Natural killer cell (primary cell): Measurements from ENCODE around the gene TIPRL. TPM values are rescaled to one million over a fixed set of nuclear protein-coding genes. Genes with fewer than 3 reads are reported as not detected.
A peak's percentile ranks its signal among the peaks of the same experiment; 100 is the strongest.

Experiments
- ATAC-seq, 3 donors: fragments of 150-1000 bp in 2 of 3; fragments of 200-7000 bp in 1 of 3; cut with Tn5 transposase; 1 replicate in 1 of 3; 2 replicates in 2 of 3; pipeline ENCODE4 v1.10.0; 2021; ENCODE audit warnings: mild to moderate bottlenecking in 2 of 3, moderate library complexity in 2 of 3
- DNase-seq, 2 donors: peaks; one replicate each; pipeline versions ENCODE4 v3.0.0 to v3.0.0-alpha.2; 2013 to 2021; ENCODE audit warnings: mixed read lengths in 1 of 2
- H3K27ac ChIP-seq: one replicate; pipeline ENCODE4 v1.5.1; 2013; ENCODE audit warnings: mild to moderate bottlenecking, low read length
- H3K27me3 ChIP-seq: one replicate; pipeline ENCODE4 v1.6.1; 2013; ENCODE audit warnings: low read length; ENCODE audit not compliant: control insufficient read depth, insufficient read depth
- H3K36me3 ChIP-seq: one replicate; pipeline ENCODE4 v1.6.1; 2013; ENCODE audit warnings: low read length; ENCODE audit not compliant: control insufficient read depth, insufficient read depth
- H3K4me1 ChIP-seq: one replicate; pipeline ENCODE4 v1.6.1; 2013; ENCODE audit warnings: low read length; ENCODE audit not compliant: control insufficient read depth, insufficient read depth
- H3K4me3 ChIP-seq: one replicate; pipeline ENCODE4 v1.5.1; 2013; ENCODE audit warnings: low read length
- H3K9me3 ChIP-seq: one replicate; pipeline ENCODE4 v1.6.1; 2013; ENCODE audit warnings: low read length; ENCODE audit not compliant: control insufficient read depth, insufficient read depth
- H3K27ac Mint-ChIP-seq, 2 donors: one replicate each; pipeline ENCODE4 v1.8.0; 2022; ENCODE audit warnings: mild to moderate bottlenecking in 2 of 2, mixed read lengths in 2 of 2, moderate library complexity in 1 of 2
- H3K27me3 Mint-ChIP-seq, 2 donors: one replicate each; pipeline ENCODE4 v1.8.0; 2022; ENCODE audit warnings: low read depth in 2 of 2, mixed read lengths in 2 of 2
- H3K36me3 Mint-ChIP-seq: one replicate; pipeline ENCODE4 v1.8.0; 2022; ENCODE audit warnings: mixed read lengths
- H3K4me1 Mint-ChIP-seq, 2 donors: one replicate each; pipeline ENCODE4 v1.8.0; 2022; ENCODE audit warnings: mixed read lengths in 2 of 2
- H3K4me3 Mint-ChIP-seq: one replicate; pipeline ENCODE4 v1.8.0; 2022; ENCODE audit warnings: mild to moderate bottlenecking, moderate library complexity, mixed read lengths
- H3K9me3 Mint-ChIP-seq, 2 donors: one replicate each; pipeline ENCODE4 v1.8.0; 2022; ENCODE audit warnings: mixed read lengths in 2 of 2
- CTCF ChIP-seq: fragments of 200-600 bp; IDR thresholded peaks from one replicate; pipeline ENCODE4 v1.8.0; 2022; ENCODE audit warnings: antibody characterized with exemption
- WGBS: methylation state at CpG from one replicate; pipeline ENCODE4 v1.1.7; 2013; ENCODE audit warnings: missing lambda C conversion rate; ENCODE audit not compliant: insufficient coverage; 5-methylcytosine and 5-hydroxymethylcytosine counted together
- intact Hi-C: fragments of 100-400 bp; cut with micrococcal nuclease; formaldehyde crosslinking; loops from one replicate; pipeline ENCODE4 v1.14.2; 2022
- total RNA-seq, 4 donors: library from RNA; stranded (reverse); fragments of 120-200 nt in 1 of 4; gene quantifications; one replicate each; pipeline versions ENCODE4 v1.2.3 to v1.2.4, GENCODE V29; 2013 to 2022

Gene TIPRL
- total RNA-seq, 3 donors from 2014 or later (not counting 1 experiment from before 2014, with no cell fraction given) = 23.5 to 27.4 (median 25.6) TPM

GRCh38 chr1:168139070-168139469, 39.7 kb upstream of the TIPRL start:
- H3K27ac ChIP-seq = no peak overlapping the region
- Mint-ChIP-seq H3K36me3 (no peaks in the 10 kb centered on the region), H3K27ac (no peak overlapping the region), H3K4me3 (no peak overlapping the region), H3K9me3 (no peaks in the 10 kb centered on the region), H3K4me1 (peaks cover 17 to 19% of the 10 kb centered on the region in 2 donors), H3K27me3 (peaks cover 28 to 40% of the 10 kb centered on the region in 2 donors)
- no peaks in the 10 kb centered on the region for H3K9me3 ChIP-seq
- H3K4me1 ChIP-seq = peaks cover 19% of the 10 kb centered on the region
- no peak for TF ChIP-seq CTCF
- no peaks in the 10 kb centered on the region for H3K36me3 ChIP-seq
- ATAC-seq (no peak), DNase-seq (no peak)
- no peak overlapping the region for H3K4me3 ChIP-seq
- peaks cover 19% of the 10 kb centered on the region for H3K27me3 ChIP-seq
- intact Hi-C loops = no loop called here

- H3K36me3 ChIP-seq = no peaks in the 10 kb centered on the region
- no peaks in the 10 kb centered on the region for H3K9me3 ChIP-seq
- DNase-seq (no peak), ATAC-seq (no peak)
- no peak overlapping the region for H3K4me3 ChIP-seq
- no peaks in the 10 kb centered on the region for H3K27me3 ChIP-seq
- TF ChIP-seq CTCF = no peak
- intact Hi-C loops = no loop called here
- Mint-ChIP-seq H3K27me3 (peaks cover 11 to 22% of the 10 kb centered on the region in 2 donors), H3K4me3 (no peak overlapping the region), H3K4me1 (peaks cover 6 to 17% of the 10 kb centered on the region in 2 donors), H3K9me3 (no peaks in the 10 kb centered on the region), H3K36me3 (no peaks in the 10 kb centered on the region), H3K27ac (no peak overlapping the region)
- 85% methylated on average over 3 of the region's 3 CpGs for WGBS
- H3K4me1 ChIP-seq = peaks cover 9% of the 10 kb centered on the region
- H3K27ac ChIP-seq = no peak overlapping the region
Observed at GRCh38 chr1:168141871-168142385, 36.8 kb upstream of the TIPRL start.

- H3K27me3 ChIP-seq = no peaks in the 10 kb centered on the region
- intact Hi-C loops = no loop called here
- H3K27ac ChIP-seq = no peak overlapping the region
- no peaks in the 10 kb centered on the region for H3K9me3 ChIP-seq
- peaks cover 4% of the 10 kb centered on the region for H3K4me1 ChIP-seq
- no peak overlapping the region for H3K4me3 Mint-ChIP-seq
- no peaks in the 10 kb centered on the region for H3K36me3 Mint-ChIP-seq
- peaks cover 0 to 11% of the 10 kb centered on the region in 2 donors for H3K4me1 Mint-ChIP-seq
- DNase-seq = peak; percentile 77 to 89
- H3K36me3 ChIP-seq = no peaks in the 10 kb centered on the region
- peak; percentile 89 for TF ChIP-seq CTCF
- WGBS = 33% methylated on average over 10 of the region's 15 CpGs
- H3K9me3 Mint-ChIP-seq = no peaks in the 10 kb centered on the region
- peaks cover 3 to 8% of the 10 kb centered on the region in 2 donors for H3K27me3 Mint-ChIP-seq
- peak overlapping the region in 1 of 2 donors; percentile 20 for H3K27ac Mint-ChIP-seq
- H3K4me3 ChIP-seq = no peak overlapping the region
- peak; percentile 92 to 99 (median 99) for ATAC-seq
Observed at GRCh38 chr1:168145184-168146159, 33.3 kb upstream of the TIPRL start.
